HepG2 (cell line): ENCODE results near the gene XPNPEP3. TPM values are rescaled to one million over a fixed set of nuclear protein-coding genes. Genes with fewer than 3 reads are reported as not detected.
A peak's percentile ranks its signal among the peaks of the same experiment; 100 is the strongest.

Source experiments
- ARNT2 ChIP-seq: sonication (generic); formaldehyde crosslinking; IDR thresholded peaks from 2 replicates; pipeline ENCODE4 v1.8.0; 2022; ENCODE audit warnings: mild to moderate bottlenecking, low read depth, missing genetic modification reagents, moderate library complexity
- CENPBD1 ChIP-seq: sonication (generic); formaldehyde crosslinking; IDR thresholded peaks from 2 replicates; pipeline ENCODE4 v1.8.0; 2022; ENCODE audit warnings: missing genetic modification reagents, low read depth, mild to moderate bottlenecking, borderline replicate concordance
- FOSL1 ChIP-seq: sonication (generic); formaldehyde crosslinking; IDR thresholded peaks from 2 replicates; pipeline ENCODE4 v1.9.0; 2021; ENCODE audit warnings: missing genetic modification reagents, borderline replicate concordance
- HMG20B ChIP-seq: conservative IDR thresholded peaks from 2 replicates; pipeline ENCODE4 v1.6.1; 2016; ENCODE audit warnings: missing genetic modification reagents, missing compliant biosample characterization
- HNRNPK ChIP-seq: fragments of 200-400 bp; formaldehyde crosslinking; IDR thresholded peaks from 2 replicates; pipeline ENCODE4 v1.6.1; 2018; ENCODE audit warnings: low read length, low read depth, moderate library complexity, mild to moderate bottlenecking; ENCODE audit not compliant: poor library complexity, severe bottlenecking
- JUND ChIP-seq: sonication (generic); formaldehyde crosslinking; IDR thresholded peaks from 2 replicates; pipeline ENCODE4 v1.8.0; 2022; ENCODE audit warnings: mild to moderate bottlenecking, missing genetic modification reagents
- KDM3A ChIP-seq: IDR thresholded peaks from 2 replicates; pipeline ENCODE4 v1.6.1; 2018; ENCODE audit warnings: low read depth, missing compliant biosample characterization
- KLF6 ChIP-seq: IDR thresholded peaks from 2 replicates; pipeline ENCODE4 v1.8.0; 2016; ENCODE audit warnings: missing biosample characterization, missing genetic modification reagents
- MAFK ChIP-seq, 2 experiments: IDR thresholded peaks in 1 of 2; conservative IDR thresholded peaks in 1 of 2; 2 replicates each; pipeline ENCODE4 v1.6.1; 2011; ENCODE audit warnings: improper control_type of control experiment in 2 of 2, low read length in 2 of 2
- MIXL1 ChIP-seq: IDR thresholded peaks from 2 replicates; pipeline ENCODE4 v1.6.1; 2016
- RCOR2 ChIP-seq: IDR thresholded peaks from 2 replicates; pipeline ENCODE4 v1.6.1; 2016; ENCODE audit warnings: missing biosample characterization, missing genetic modification reagents
- TFDP2 ChIP-seq: sonication (generic); formaldehyde crosslinking; IDR thresholded peaks from 2 replicates; pipeline ENCODE4 v1.4.0; 2020; ENCODE audit warnings: missing genetic modification reagents
- ZMYM4 ChIP-seq: sonication (generic); formaldehyde crosslinking; IDR thresholded peaks from 2 replicates; pipeline ENCODE4 v1.8.1; 2023; ENCODE audit warnings: mild to moderate bottlenecking, missing genetic modification reagents
- ZNF33A ChIP-seq: sonication (generic); formaldehyde crosslinking; IDR thresholded peaks from 2 replicates; pipeline ENCODE4 v1.5.1; 2020; ENCODE audit warnings: missing genetic modification reagents, mild to moderate bottlenecking, moderate library complexity, borderline replicate concordance
- ZNF687 ChIP-seq: sonication (generic); formaldehyde crosslinking; IDR thresholded peaks from 2 replicates; pipeline ENCODE4 v1.5.1; 2020; ENCODE audit warnings: mild to moderate bottlenecking, missing genetic modification reagents, moderate library complexity
- polyA plus RNA-seq, 8 experiments: library from polyadenylated mRNA; depleted of rRNA in 3 of 8; stranded (reverse) in 7 of 8; unstranded in 1 of 8; fragments of >200 nt; fragmentation: Illumina TruSeq in 4 of 8; extraction: Trizol in 4 of 8; gene quantifications; 2 replicates each; pipeline versions ENCODE4 v1.2.1 to v1.2.3, GENCODE V29; 2011 to 2016; ENCODE audit warnings: low read depth in 4 of 8, missing spikeins in 1 of 8, mixed read lengths in 1 of 8; ENCODE audit not compliant: insufficient read depth in 1 of 8
- total RNA-seq, 5 experiments: library from RNA; depleted of rRNA; stranded (reverse); fragments of >200 nt; fragmentation: Illumina TruSeq; extraction: Trizol; gene quantifications; 2 replicates each; pipeline ENCODE4 v1.2.3, GENCODE V29; 2016; ENCODE audit warnings: low read depth in 1 of 5
- TF ChIP-seq, protein P1 (sequence below): IDR thresholded peaks from 2 replicates; pipeline ENCODE4 v1.6.1; 2016; ENCODE audit warnings: control low read depth

Gene XPNPEP3
- total and polyA plus RNA-seq, 2 of the 13 experiments (the other 11 are each of a cell fraction or from before 2014, with no cell fraction given), result 10.3 to 14.0 TPM

- TF ChIP-seq ZNF687 (CRISPR knock-in tag) (peak; percentile 100), HMG20B (CRISPR knock-in tag) (peak; percentile 10; the same call in 1 of the 2 replicates), ARNT2 (peak; percentile 63; the same call in 1 of the 2 replicates), MAFK (conservative IDR thresholded peaks at IDR 0.05 in 1 of 2, IDR thresholded peaks at IDR 0.05 in 1 of 2; ENCODE audit: low read length in 2 of 2) (no peak), FOSL1 (no peak), JUND (CRISPR knock-in tag) (no peak), ZNF33A (peak; percentile 79; the same call in 1 of the 2 replicates), KDM3A (0 out of 2 replicates have a peak, but pooled peaks have one; percentile 45), MIXL1 (CRISPR knock-in tag) (peak; percentile 37; the same call in 1 of the 2 replicates), HNRNPK (peak; percentile 54), TFDP2 (CRISPR knock-in tag) (peak; percentile 89), CENPBD1 (CRISPR knock-in tag) (no peak), ZMYM4 (CRISPR knock-in tag) (peak; percentile 81), RCOR2 (CRISPR knock-in tag) (no peak; the same call in 1 of the 2 replicates), KLF6 (CRISPR knock-in tag) (peak; percentile 89)
- TF ChIP-seq, protein P1, sequence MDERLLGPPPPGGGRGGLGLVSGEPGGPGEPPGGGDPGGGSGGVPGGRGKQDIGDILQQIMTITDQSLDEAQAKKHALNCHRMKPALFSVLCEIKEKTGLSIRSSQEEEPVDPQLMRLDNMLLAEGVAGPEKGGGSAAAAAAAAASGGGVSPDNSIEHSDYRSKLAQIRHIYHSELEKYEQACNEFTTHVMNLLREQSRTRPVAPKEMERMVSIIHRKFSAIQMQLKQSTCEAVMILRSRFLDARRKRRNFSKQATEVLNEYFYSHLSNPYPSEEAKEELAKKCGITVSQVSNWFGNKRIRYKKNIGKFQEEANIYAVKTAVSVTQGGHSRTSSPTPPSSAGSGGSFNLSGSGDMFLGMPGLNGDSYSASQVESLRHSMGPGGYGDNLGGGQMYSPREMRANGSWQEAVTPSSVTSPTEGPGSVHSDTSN (CRISPR knock-in tag), result no peak
Measured at GRCh38 chr22:40856513-40857308, at the start of gene XPNPEP3, which contains the start of gene ST13 (continued).
